Memory B cell (primary cell): ENCODE measurements around the gene PDF.
"Not testable (repeated sequence)": the region's sequence is repeated elsewhere in the genome, so short reads cannot be mapped to it uniquely, and the experiment has no call there.

Experiments used
- ATAC-seq: fragments of 150-1000 bp; cut with Tn5 transposase; 2 replicates; pipeline ENCODE4 v1.10.0; 2021; ENCODE audit warnings: low read depth, mild to moderate bottlenecking, moderate library complexity
- DNase-seq, 2 donors: peaks; one replicate each; pipeline ENCODE4 v3.0.0; 2022; ENCODE audit warnings: low spot score in 2 of 2
- H3K27ac Mint-ChIP-seq: one replicate; pipeline ENCODE4 v1.8.0; 2022; ENCODE audit warnings: mild to moderate bottlenecking, moderate library complexity, mixed read lengths
- H3K27me3 Mint-ChIP-seq: one replicate; pipeline ENCODE4 v1.8.0; 2022; ENCODE audit warnings: mixed read lengths
- H3K36me3 Mint-ChIP-seq: one replicate; pipeline ENCODE4 v1.8.0; 2022; ENCODE audit warnings: mild to moderate bottlenecking, mixed read lengths
- H3K4me1 Mint-ChIP-seq: one replicate; pipeline ENCODE4 v1.8.0; 2022; ENCODE audit warnings: mixed read lengths
- H3K4me3 Mint-ChIP-seq: one replicate; pipeline ENCODE4 v1.8.0; 2022; ENCODE audit warnings: mild to moderate bottlenecking, moderate library complexity, mixed read lengths
- H3K9me3 Mint-ChIP-seq: one replicate; pipeline ENCODE4 v1.8.0; 2022; ENCODE audit warnings: mixed read lengths

The PDF gene

DNA sequence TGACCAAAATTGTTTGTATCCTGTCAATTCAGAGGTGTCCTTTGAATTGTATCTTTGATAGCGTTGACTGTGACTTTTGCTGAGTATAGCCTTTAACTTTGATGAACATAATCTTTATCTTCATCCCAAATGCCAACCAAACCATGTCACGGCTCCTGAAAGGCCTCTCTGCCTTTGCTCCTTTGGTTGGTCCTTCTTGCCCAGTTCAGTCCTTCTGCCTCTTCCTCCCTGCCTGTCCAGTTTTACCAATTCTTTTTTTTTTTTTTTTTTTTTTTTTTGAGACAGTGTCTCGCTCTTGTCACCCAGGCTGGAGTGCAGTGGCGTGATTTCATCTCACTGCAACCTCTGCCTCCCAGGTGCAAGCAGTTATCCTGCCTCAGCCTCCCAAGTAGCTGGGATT, 32.1 kb downstream of the PDF start:
- Mint-ChIP-seq H3K9me3 (no peaks in the 10 kb centered on the region), H3K36me3 (peaks cover 11% of the 10 kb centered on the region), H3K27me3 (no peaks in the 10 kb centered on the region), H3K4me3 (no peak overlapping the region), H3K4me1 (peaks cover 2% of the 10 kb centered on the region), H3K27ac (no peak overlapping the region)
- ATAC-seq: no peak
- DNase-seq: no peak

DNA sequence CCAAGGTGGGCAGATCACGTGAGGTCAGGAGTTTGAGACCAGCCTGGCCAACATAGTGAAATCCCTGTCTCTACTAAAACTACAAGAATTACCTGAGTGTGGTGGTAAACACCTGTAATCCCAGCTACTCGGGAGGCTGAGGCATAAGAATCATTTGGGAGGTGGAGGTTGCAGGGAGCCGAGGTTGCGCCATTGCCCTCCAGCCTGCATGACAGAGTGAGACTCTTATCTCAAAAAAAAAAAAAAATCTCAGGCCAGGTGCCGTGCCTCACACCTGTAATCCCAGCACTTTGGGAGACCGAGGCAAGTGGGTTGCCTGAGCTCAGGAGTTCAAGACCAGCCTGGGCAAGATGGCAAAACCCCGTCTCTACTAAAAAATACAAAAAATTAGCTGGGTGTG, 33.6 kb downstream of the PDF start:
- not testable (repeated sequence) for ATAC-seq, H3K4me1 Mint-ChIP-seq, H3K4me3 Mint-ChIP-seq, H3K27me3 Mint-ChIP-seq, H3K9me3 Mint-ChIP-seq, DNase-seq, H3K27ac Mint-ChIP-seq
- peaks cover 11% of the 10 kb centered on the region for H3K36me3 Mint-ChIP-seq

DNA sequence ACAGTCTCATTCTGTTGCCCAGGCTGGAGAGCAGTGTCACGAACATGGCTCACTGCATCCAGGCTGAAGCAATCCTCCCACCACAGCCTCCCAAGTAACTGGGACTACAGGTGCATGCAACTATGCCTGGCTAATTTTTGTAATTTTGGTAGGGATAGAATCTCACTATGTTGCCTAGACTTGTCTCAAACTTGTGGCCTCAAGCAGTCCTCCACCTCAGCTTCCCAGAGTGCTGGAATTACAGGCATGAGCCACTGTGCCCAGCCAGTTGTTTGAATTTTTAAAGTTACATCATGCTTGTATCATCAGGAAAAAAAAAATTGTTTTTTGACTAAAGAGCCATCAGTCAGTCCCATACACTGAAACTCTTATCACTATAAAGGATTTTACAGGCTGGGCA, 36.3 kb downstream of the PDF start:
- no peak for DNase-seq
- Mint-ChIP-seq H3K4me3 (no peak overlapping the region), H3K27me3 (no peaks in the 10 kb centered on the region)

DNA sequence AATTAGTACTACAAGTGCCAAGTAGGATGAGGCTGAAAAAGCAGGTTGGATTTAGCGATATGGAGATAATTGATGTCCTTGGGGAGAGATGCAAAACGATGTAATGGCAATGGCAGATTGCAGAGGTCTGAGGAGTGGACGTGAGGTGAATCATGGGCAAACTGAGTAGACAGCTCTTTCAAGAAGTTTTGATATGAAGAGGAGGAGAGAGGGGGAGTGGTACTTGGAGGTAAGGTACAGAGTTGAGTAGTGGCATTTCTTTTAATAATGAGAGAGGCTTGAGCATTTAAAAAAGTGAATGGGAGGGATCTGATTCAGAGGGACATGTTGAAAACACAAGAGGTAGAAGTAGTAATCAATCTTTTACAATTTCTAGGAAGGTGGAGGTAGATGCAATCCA, 37.0 kb downstream of the PDF start:
- ATAC-seq (no peak), DNase-seq (no peak)
- no peak overlapping the region for H3K4me3 Mint-ChIP-seq
- H3K9me3 Mint-ChIP-seq: no peaks in the 10 kb centered on the region
- H3K4me1 Mint-ChIP-seq: no peaks in the 10 kb centered on the region
- no peak overlapping the region for H3K27ac Mint-ChIP-seq
- H3K36me3 Mint-ChIP-seq: peaks cover 2% of the 10 kb centered on the region
- no peaks in the 10 kb centered on the region for H3K27me3 Mint-ChIP-seq

More for the DNA sequence above, 36.3 kb downstream of the PDF start:
- Mint-ChIP-seq H3K9me3 (no peaks in the 10 kb centered on the region), H3K4me1 (no peaks in the 10 kb centered on the region), H3K36me3 (peaks cover 2% of the 10 kb centered on the region), H3K27ac (no peak overlapping the region)
- ATAC-seq: no peak

DNA sequence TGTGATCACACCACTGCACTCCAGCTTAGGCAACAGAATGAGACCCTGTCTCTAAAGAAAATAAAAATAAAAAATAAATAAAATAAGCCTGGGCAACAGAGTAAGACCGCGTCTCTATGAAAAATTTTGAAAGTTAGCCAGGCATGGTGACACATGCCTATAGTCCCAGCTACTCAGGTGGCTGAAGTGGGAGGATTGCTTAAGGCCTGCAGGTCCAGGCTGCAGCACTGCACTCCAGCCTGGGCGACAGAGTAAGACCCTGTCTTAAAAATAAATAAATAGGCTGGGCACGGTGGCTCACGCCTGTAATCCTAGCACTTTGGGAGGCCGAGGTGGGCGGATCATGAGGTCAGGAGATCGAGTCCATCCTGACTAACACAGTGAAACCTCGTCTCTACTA, 38.7 kb downstream of the PDF start:
- not testable (repeated sequence) for H3K4me3 Mint-ChIP-seq, H3K27ac Mint-ChIP-seq, DNase-seq, ATAC-seq, H3K9me3 Mint-ChIP-seq, H3K27me3 Mint-ChIP-seq, H3K4me1 Mint-ChIP-seq, H3K36me3 Mint-ChIP-seq

DNA sequence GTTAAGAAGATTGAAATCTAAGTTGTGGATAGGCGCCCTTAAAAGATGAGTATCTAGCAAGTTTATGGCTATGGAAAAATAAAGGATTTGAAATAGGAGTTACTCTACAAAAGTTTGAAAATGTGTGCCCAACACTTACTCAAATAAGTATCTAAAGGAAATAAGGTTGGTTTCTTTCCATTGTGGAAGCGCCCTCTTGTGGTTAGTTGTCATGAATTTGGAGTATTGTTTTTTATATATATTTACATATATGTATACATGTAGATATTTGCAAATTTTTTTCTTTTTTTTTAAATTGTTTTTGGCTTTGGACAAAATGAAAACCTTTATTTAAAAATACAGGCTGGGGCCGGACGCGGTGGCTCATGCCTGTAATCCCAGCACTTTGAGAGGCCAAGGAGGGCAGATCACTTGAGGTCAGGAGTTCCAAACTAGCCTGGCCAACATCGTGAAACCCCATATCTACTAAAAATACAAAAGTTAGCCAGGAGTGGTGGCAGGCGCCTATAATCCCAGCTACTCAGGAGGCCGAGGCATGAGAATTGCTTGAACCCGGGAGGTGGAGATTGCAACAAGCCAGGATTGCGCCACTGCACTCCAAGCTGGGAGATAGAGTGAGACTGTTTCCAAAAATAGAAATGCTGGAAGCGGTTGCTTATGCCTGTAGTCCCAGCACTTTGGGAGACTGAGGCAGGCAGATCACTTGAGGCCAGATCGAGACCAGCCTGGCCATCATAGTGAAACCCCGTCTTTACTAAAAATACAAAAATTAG, 43.3 kb downstream of the PDF start:
- no peak overlapping the region for H3K4me3 Mint-ChIP-seq
- no peaks in the 10 kb centered on the region for H3K27me3 Mint-ChIP-seq
- no peaks in the 10 kb centered on the region for H3K9me3 Mint-ChIP-seq
- peak; percentile 41 for ATAC-seq
- no peak overlapping the region for H3K27ac Mint-ChIP-seq
- peak; percentile 42 to 60 for DNase-seq
- no peaks in the 10 kb centered on the region for H3K4me1 Mint-ChIP-seq
- peaks cover 1% of the 10 kb centered on the region for H3K36me3 Mint-ChIP-seq

DNA sequence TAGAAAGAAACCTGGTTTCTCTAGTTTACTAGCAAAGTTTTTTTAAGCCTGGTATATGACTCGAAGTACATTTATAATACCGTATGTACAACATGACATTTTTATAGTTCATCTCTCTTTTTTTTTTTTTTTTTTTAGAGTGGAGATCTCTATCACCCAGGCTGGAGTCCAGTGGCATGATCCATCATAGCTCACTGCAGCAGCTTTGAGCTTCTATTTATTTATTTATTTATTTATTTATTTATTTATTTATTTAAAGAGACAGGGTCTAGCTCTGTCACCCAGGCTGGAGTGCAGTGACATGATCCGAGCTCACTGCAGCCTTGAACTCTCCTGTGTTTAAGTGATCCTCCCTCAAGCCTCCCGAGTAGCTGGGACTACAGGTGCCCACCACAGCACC, 45.1 kb downstream of the PDF start:
- Mint-ChIP-seq H3K4me3 (no peak overlapping the region), H3K27me3 (no peaks in the 10 kb centered on the region), H3K27ac (no peak overlapping the region), H3K36me3 (peaks cover 1% of the 10 kb centered on the region), H3K9me3 (no peaks in the 10 kb centered on the region), H3K4me1 (no peaks in the 10 kb centered on the region)
- no peak for ATAC-seq
- DNase-seq: no peak

DNA sequence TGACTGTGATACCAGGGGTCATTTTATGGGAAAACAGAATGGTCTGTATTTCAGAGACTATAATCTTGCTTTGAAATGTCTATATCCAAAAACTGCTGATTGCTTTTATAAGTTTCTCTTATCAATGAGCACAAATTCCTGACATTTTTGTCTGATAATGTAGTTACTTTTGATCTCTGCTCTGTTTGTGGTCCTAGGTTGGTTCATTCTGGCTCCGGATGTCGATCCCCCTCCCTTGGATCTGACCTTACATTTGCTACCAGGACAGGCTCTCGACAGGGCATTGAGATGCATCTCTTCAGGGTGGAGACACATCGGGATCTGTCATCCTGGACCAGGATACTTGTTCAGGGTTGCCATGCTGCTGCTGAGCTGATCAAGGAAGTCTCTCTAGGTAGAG, 46.5 kb downstream of the PDF start:
- H3K4me3 Mint-ChIP-seq: no peak overlapping the region
- DNase-seq: no peak
- no peak overlapping the region for H3K27ac Mint-ChIP-seq

DNA sequence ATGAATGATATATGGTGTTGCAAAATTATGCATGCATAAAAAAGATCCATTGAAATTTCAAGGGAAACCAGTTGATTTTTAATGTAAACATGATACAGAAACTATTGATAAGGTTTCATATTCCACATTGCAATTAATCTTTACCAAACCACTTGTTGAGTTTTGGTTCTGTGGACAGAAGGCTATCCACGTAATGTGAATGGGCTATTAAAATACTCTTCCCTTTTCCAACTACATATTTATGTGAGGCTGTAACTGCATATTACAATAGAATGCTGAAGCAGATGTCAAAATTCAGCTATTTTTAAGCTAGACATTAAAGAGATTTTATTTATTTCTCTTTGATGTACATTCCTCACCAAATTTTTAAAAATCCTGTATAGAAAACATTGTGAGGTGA, 53.0 kb downstream of the PDF start:
- no peaks in the 10 kb centered on the region for H3K4me1 Mint-ChIP-seq
- H3K27ac Mint-ChIP-seq: no peak overlapping the region
- ATAC-seq (no peak), DNase-seq (no peak)
- H3K9me3 Mint-ChIP-seq: no peaks in the 10 kb centered on the region
- H3K4me3 Mint-ChIP-seq: no peak overlapping the region
- H3K36me3 Mint-ChIP-seq: peaks cover 1% of the 10 kb centered on the region
- H3K27me3 Mint-ChIP-seq: no peaks in the 10 kb centered on the region

More for the DNA sequence above, 46.5 kb downstream of the PDF start:
- Mint-ChIP-seq H3K9me3 (no peaks in the 10 kb centered on the region), H3K27me3 (no peaks in the 10 kb centered on the region), H3K4me1 (no peaks in the 10 kb centered on the region), H3K36me3 (peaks cover 1% of the 10 kb centered on the region)
- no peak for ATAC-seq
